Ovary (tissue), 3 donors: ENCODE measurements around the gene ALDH3B2.
"Not testable (repeated sequence)": the region's sequence is repeated elsewhere in the genome, so short reads cannot be mapped to it uniquely, and the experiment has no call there.

ENCODE experiments used
- EP300 ChIP-seq: sonication (generic); formaldehyde crosslinking; IDR thresholded peaks from one replicate; pipeline ENCODE4 v1.6.1; 2017; ENCODE audit warnings: antibody characterized with exemption
- POLR2A ChIP-seq: fragments of 450-650 bp; IDR thresholded peaks from one replicate; pipeline ENCODE4 v1.6.1; 2017; ENCODE audit warnings: antibody characterized with exemption, mild to moderate bottlenecking, moderate library complexity
- TF ChIP-seq, protein P1 (sequence below), 3 donors: fragments of 450-650 bp in 2 of 3; fragments of 200-600 bp in 1 of 3; IDR thresholded peaks; one replicate each; pipeline versions ENCODE4 v1.5.1 to v1.8.0; 2016 to 2022; ENCODE audit warnings: antibody characterized with exemption in 3 of 3, mild to moderate bottlenecking in 1 of 3
- donor health status: DM: no; HTN: no; CAD: no.

DNA sequence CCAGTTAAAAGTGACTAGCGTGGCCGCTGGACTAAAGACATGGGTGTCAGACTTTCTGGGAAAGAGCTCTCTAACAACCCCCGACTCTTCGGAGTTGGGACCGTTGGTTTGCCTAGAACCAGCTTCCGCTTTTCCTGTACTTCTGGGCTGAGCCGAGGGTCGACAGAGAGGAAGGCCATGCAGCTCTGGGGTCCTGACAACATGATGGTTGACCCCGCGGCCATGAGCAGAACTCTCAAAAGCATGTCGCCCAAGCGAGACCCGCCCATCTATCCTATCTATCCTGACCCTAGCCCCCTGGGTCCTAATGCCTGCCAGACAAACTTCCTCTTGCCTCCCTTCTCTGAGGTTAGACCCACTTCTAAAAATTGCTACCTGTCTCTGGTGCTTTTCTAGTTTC lies 53.8 kb downstream of the ALDH3B2 start:
- TF ChIP-seq, protein P1, sequence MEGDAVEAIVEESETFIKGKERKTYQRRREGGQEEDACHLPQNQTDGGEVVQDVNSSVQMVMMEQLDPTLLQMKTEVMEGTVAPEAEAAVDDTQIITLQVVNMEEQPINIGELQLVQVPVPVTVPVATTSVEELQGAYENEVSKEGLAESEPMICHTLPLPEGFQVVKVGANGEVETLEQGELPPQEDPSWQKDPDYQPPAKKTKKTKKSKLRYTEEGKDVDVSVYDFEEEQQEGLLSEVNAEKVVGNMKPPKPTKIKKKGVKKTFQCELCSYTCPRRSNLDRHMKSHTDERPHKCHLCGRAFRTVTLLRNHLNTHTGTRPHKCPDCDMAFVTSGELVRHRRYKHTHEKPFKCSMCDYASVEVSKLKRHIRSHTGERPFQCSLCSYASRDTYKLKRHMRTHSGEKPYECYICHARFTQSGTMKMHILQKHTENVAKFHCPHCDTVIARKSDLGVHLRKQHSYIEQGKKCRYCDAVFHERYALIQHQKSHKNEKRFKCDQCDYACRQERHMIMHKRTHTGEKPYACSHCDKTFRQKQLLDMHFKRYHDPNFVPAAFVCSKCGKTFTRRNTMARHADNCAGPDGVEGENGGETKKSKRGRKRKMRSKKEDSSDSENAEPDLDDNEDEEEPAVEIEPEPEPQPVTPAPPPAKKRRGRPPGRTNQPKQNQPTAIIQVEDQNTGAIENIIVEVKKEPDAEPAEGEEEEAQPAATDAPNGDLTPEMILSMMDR (IDR thresholded peaks at IDR 0.05), result not testable (repeated sequence)
- not testable (repeated sequence) for TF ChIP-seq POLR2A, EP300
